ENCODE data around the gene NDUFAF2. TPM values are rescaled to one million over a fixed set of nuclear protein-coding genes. Genes with fewer than 3 reads are reported as not detected.

The NDUFAF2 gene
- total and polyA plus RNA-seq, 10 of the 15 experiments (the other 5 are each of a cell fraction or from before 2014, with no cell fraction given), result 22.4 to 121 (median 65.3) TPM

GRCh38 chr5:61010467-61011454, 65.8 kb downstream of the NDUFAF2 start:
- ChIA-PET RAD21 (ENCODE audit: unreplicated experiment) (no interaction called here), SMC1A (ENCODE audit: uncharacterized antibody, unreplicated experiment) (interaction anchor here (0.8 to 1.7 kb wide), 2 partner anchors 13 to 14 kb away, joined by 3 to 9 read pairs; no protein-coding TSS in a partner anchor), POLR2A (no interaction called here), CTCF (interaction anchor here (0.9 to 1.3 kb wide), 2 partner anchors 12 to 14 kb away, joined by 3 to 4 read pairs; no protein-coding TSS in a partner anchor)
- no peaks in the 10 kb centered on the region for H3K36me3 ChIP-seq (ENCODE audit: control insufficient read depth in 2 of 2, insufficient read depth in 2 of 2, low read length in 1 of 2)
- in situ Hi-C loops (cut with MboI), result no loop called here
- intact Hi-C loops (cut with micrococcal nuclease; ENCODE audit: unreplicated experiment), result no loop called here
- no peaks in the 10 kb centered on the region for H3K27me3 ChIP-seq (replicated peaks in 1 of 2; ENCODE audit: control insufficient read depth in 2 of 2, insufficient read depth in 2 of 2, low read length in 1 of 2)
- H2AFZ ChIP-seq (ENCODE audit: control insufficient read depth, low read depth, low read length), result no peak overlapping the region
- FAIRE-seq (no peak), ATAC-seq (no peak), DNase-seq (ENCODE audit: low read depth, low spot score) (no peak)
- no peaks in the 10 kb centered on the region for H3K79me2 ChIP-seq (ENCODE audit: control insufficient read depth, insufficient read depth, low read length)
- no peaks in the 10 kb centered on the region; the same call in 2 of the 3 replicates for H3K9me3 ChIP-seq (replicated peaks; ENCODE audit: control insufficient read depth, insufficient read depth, low read length)
- H4K20me1 ChIP-seq (ENCODE audit: control insufficient read depth, insufficient read depth), result no peaks in the 10 kb centered on the region
- no peak overlapping the region for H3K4me2 ChIP-seq (ENCODE audit: control insufficient read depth, insufficient read depth)
- H3K27ac ChIP-seq (ENCODE audit: control insufficient read depth, insufficient read depth), result no peak overlapping the region
- no peaks in the 10 kb centered on the region for H3K4me1 ChIP-seq (ENCODE audit: control insufficient read depth, insufficient read depth, low read length)
- 62% methylated on average over 5 of the region's 5 CpGs for WGBS (ENCODE audit: insufficient coverage, insufficient replicate concordance, low lambda C conversion rate, missing lambda C conversion rate)
- BruUV-seq (replicated peaks), result no TSS peak
- no peak overlapping the region for H3K9ac ChIP-seq (ENCODE audit: control insufficient read depth, insufficient read depth, low read length)
- no peak overlapping the region for H3K4me3 ChIP-seq
- no peak for TF ChIP-seq KAT2A (conservative IDR thresholded peaks at IDR 0.05; ENCODE audit: control insufficient read depth, low read depth, low read length)
- TF ChIP-seq SPI1 (IDR thresholded peaks at IDR 0.05; ENCODE audit: borderline replicate concordance, insufficient read depth, low read depth, low read length), result no peak
- no peak for TF ChIP-seq RBBP5 (conservative IDR thresholded peaks at IDR 0.05)
- no peak for TF ChIP-seq NRF1 (conservative IDR thresholded peaks at IDR 0.05; ENCODE audit: low read depth, low read length)
- no peak for TF ChIP-seq E2F4 (IDR thresholded peaks at IDR 0.05; ENCODE audit: low read depth, low read length)
- TF ChIP-seq PAX5 (IDR thresholded peaks at IDR 0.05; ENCODE audit: borderline replicate concordance, low read depth, low read length), result no peak
- TF ChIP-seq POU2F2 (IDR thresholded peaks at IDR 0.05; ENCODE audit: borderline replicate concordance, low read depth, low read length), result no peak
